DMS53 treated with DMSO at 0.1 percent for 48 hours (cell line): ENCODE data around the gene NSMF.
A peak's percentile ranks its signal among the peaks of the same experiment; 100 is the strongest.

Experiments used
- DNase-seq: peaks from one replicate; lab custom pipeline; 2025; ENCODE audit not compliant: unreplicated experiment; lab: John Stamatoyannopoulos, UW

NSMF gene

GRCh38 chr9:137448602-137448962, 10.6 kb downstream of the NSMF start:
- DNase-seq: no peak

- DNase-seq: no peak
These were observed 11.2 kb downstream of the NSMF start for GRCh38 chr9:137447722-137448601.

- DNase-seq: no peak
These were observed 12.2 kb downstream of the NSMF start for GRCh38 chr9:137446851-137447471.

GRCh38 chr9:137445930-137446431, 13.2 kb downstream of the NSMF start:
- peak; percentile 61 for DNase-seq

- DNase-seq: peak; percentile 70
These were observed 13.8 kb downstream of the NSMF start for GRCh38 chr9:137445275-137445807.

GRCh38 chr9:137444106-137444790, 14.9 kb downstream of the NSMF start:
- no peak for DNase-seq

- no peak for DNase-seq
These were observed 17.2 kb downstream of the NSMF start for GRCh38 chr9:137441935-137442321.

GRCh38 chr9:137441289-137441934, 17.7 kb downstream of the NSMF start, which contains the start of gene ENTPD8:
Gene ENTPD8, minus strand, starts transcription at chr9:137441357. Its CDS starts 3,072 bp downstream, at chr9:137438285.
- DNase-seq: peak; percentile 84

GRCh38 chr9:137439158-137439714, 19.9 kb downstream of the NSMF start:
- DNase-seq: no peak

GRCh38 chr9:137438591-137439157, 20.5 kb downstream of the NSMF start:
- no peak for DNase-seq

GRCh38 chr9:137437691-137438590, 21.2 kb downstream of the NSMF start:
- no peak for DNase-seq

GRCh38 chr9:137436761-137437600, 22.2 kb downstream of the NSMF start:
- DNase-seq: no peak

GRCh38 chr9:137435980-137436760, 23.0 kb downstream of the NSMF start:
- DNase-seq: peak; percentile 76

- DNase-seq: no peak
These were observed 23.7 kb downstream of the NSMF start for GRCh38 chr9:137435381-137435891.

GRCh38 chr9:137434498-137435380, 24.4 kb downstream of the NSMF start:
- DNase-seq: no peak

- no peak for DNase-seq
These were observed 25.2 kb downstream of the NSMF start for GRCh38 chr9:137433916-137434431.
